ENCODE results near the gene PARG.
"Not testable (repeated sequence)": the region's sequence is repeated elsewhere in the genome, so short reads cannot be mapped to it uniquely, and the experiment has no call there.

Gene PARG

GRCh38 chr10:49941447-49942338, at the start of gene PARG, which contains the start of gene TIMM23B:
TSS of gene PARG (minus strand) at chr10:49942027. CDS start at chr10:49941725, 302 bp downstream.
TSS of gene TIMM23B (plus strand) at chr10:49942053. CDS start at chr10:49942195, 142 bp downstream.
- peak; percentile 28 for DNase-seq (ENCODE audit: low read depth)

- not testable (repeated sequence) for DNase-seq (ENCODE audit: low read depth)
Measured at GRCh38 chr10:49988376-49988775, 46.5 kb upstream of the PARG start, which contains the start of gene AGAP6. TSS of gene AGAP6 (plus strand) at chr10:49988406. CDS start at chr10:49988716, 310 bp downstream.

GRCh38 chr10:49987207-49987606, 45.4 kb upstream of the PARG start:
- DNase-seq (ENCODE audit: low read depth): not testable (repeated sequence)

- not testable (repeated sequence) for DNase-seq (ENCODE audit: low read depth)
Measured at GRCh38 chr10:49977756-49978155, 35.9 kb upstream of the PARG start.

- DNase-seq (ENCODE audit: low read depth): not testable (repeated sequence)
Measured at GRCh38 chr10:49972094-49972493, 30.3 kb upstream of the PARG start.

- DNase-seq (ENCODE audit: low read depth): not testable (repeated sequence)
Measured at GRCh38 chr10:49971466-49971865, 29.6 kb upstream of the PARG start.

- DNase-seq (ENCODE audit: low read depth): not testable (repeated sequence)
Measured at GRCh38 chr10:49970331-49970857, 28.6 kb upstream of the PARG start.

- DNase-seq (ENCODE audit: low read depth): not testable (repeated sequence)
Measured at GRCh38 chr10:49953122-49953521, 11.3 kb upstream of the PARG start.

GRCh38 chr10:49952006-49952405, 10.2 kb upstream of the PARG start:
- DNase-seq (ENCODE audit: low read depth): not testable (repeated sequence)

- DNase-seq (ENCODE audit: low read depth): not testable (repeated sequence)
Measured at GRCh38 chr10:49948737-49949136, 6.9 kb upstream of the PARG start.

- not testable (repeated sequence) for DNase-seq (ENCODE audit: low read depth)
Measured at GRCh38 chr10:49948142-49948541, 6.3 kb upstream of the PARG start.

- not testable (repeated sequence) for DNase-seq (ENCODE audit: low read depth)
Measured at GRCh38 chr10:49943607-49944006, 1.8 kb upstream of the PARG start.

- DNase-seq (ENCODE audit: low read depth): not testable (repeated sequence)
Measured at GRCh38 chr10:49942339-49942705, 495 bp upstream of the PARG start.

- not testable (repeated sequence) for DNase-seq (ENCODE audit: low read depth)
Measured at GRCh38 chr10:49931959-49932728, 9.7 kb downstream of the PARG start.

- DNase-seq (ENCODE audit: low read depth): not testable (repeated sequence)
Measured at GRCh38 chr10:49931276-49931675, 10.6 kb downstream of the PARG start.

GRCh38 chr10:49923572-49923971, 18.3 kb downstream of the PARG start:
- not testable (repeated sequence) for DNase-seq (ENCODE audit: low read depth)

GRCh38 chr10:49922041-49922440, 19.8 kb downstream of the PARG start:
- not testable (repeated sequence) for DNase-seq (ENCODE audit: low read depth)

- DNase-seq (ENCODE audit: low read depth): not testable (repeated sequence)
Measured at GRCh38 chr10:49917927-49918326, 23.9 kb downstream of the PARG start.

GRCh38 chr10:49916451-49916850, 25.4 kb downstream of the PARG start:
- DNase-seq (ENCODE audit: low read depth): not testable (repeated sequence)

GRCh38 chr10:49910295-49910694, 31.5 kb downstream of the PARG start:
- DNase-seq (ENCODE audit: low read depth): not testable (repeated sequence)

- DNase-seq (ENCODE audit: low read depth): not testable (repeated sequence)
Measured at GRCh38 chr10:49908290-49909080, 33.3 kb downstream of the PARG start.

All from HS-5 (cell line).